Peyer's patch (tissue), 4 donors: ENCODE data around the gene USP8. TPM values are rescaled to one million over a fixed set of nuclear protein-coding genes. Genes with fewer than 3 reads are reported as not detected.

ENCODE experiments used
- DNase-seq, 3 donors: peaks; one replicate each; pipeline ENCODE4 v3.0.0-alpha.2; 2017 to 2019
- H3K27ac ChIP-seq, 4 donors: fragments of 200-600 bp; sonication (generic); one replicate each; pipeline ENCODE4 v1.5.1; 2016 to 2019
- H3K27me3 ChIP-seq, 2 donors: fragments of 200-600 bp; sonication (generic); one replicate each; pipeline ENCODE4 v1.5.1; 2019
- H3K36me3 ChIP-seq, 3 donors: fragments of 200-600 bp; sonication (generic); one replicate each; pipeline ENCODE4 v1.5.1; 2016 to 2019
- H3K4me1 ChIP-seq, 4 donors: fragments of 200-600 bp; sonication (generic); one replicate each; pipeline ENCODE4 v1.5.1; 2016 to 2019
- H3K4me3 ChIP-seq, 4 donors: fragments of 200-600 bp; sonication (generic); 1 replicate in 3 of 4; 2 replicates in 1 of 4; pipeline ENCODE4 v1.5.1; 2016 to 2019; ENCODE audit warnings: mild to moderate bottlenecking in 1 of 4
- H3K9me3 ChIP-seq, 4 donors: fragments of 200-600 bp; sonication (generic); one replicate each; pipeline ENCODE4 v1.5.1; 2016 to 2019; ENCODE audit warnings: mild to moderate bottlenecking in 1 of 4
- POLR2A ChIP-seq, 2 donors: fragments of 450-650 bp; IDR thresholded peaks; one replicate each; pipeline ENCODE4 v1.5.1; 2017; ENCODE audit warnings: antibody characterized with exemption in 2 of 2, mild to moderate bottlenecking in 2 of 2, moderate library complexity in 2 of 2
- total RNA-seq, 4 donors: library from RNA; depleted of rRNA; stranded (reverse); fragments of >200 nt; gene quantifications; one replicate each; pipeline ENCODE4 v1.1.0, GENCODE V29; 2016
- TF ChIP-seq, protein P1 (sequence below), 6 experiments: fragments of 450-650 bp in 4 of 6; fragments of 200-600 bp in 2 of 6; sonication (generic) in 1 of 6; IDR thresholded peaks; one replicate each; pipeline ENCODE4 v1.5.1; 2017 to 2019; ENCODE audit warnings: antibody characterized with exemption in 6 of 6, mild to moderate bottlenecking in 3 of 6, moderate library complexity in 1 of 6

Gene USP8
- total RNA-seq, 4 donors from 2014 or later: 49.9 to 130 (median 57.1) TPM

DNA sequence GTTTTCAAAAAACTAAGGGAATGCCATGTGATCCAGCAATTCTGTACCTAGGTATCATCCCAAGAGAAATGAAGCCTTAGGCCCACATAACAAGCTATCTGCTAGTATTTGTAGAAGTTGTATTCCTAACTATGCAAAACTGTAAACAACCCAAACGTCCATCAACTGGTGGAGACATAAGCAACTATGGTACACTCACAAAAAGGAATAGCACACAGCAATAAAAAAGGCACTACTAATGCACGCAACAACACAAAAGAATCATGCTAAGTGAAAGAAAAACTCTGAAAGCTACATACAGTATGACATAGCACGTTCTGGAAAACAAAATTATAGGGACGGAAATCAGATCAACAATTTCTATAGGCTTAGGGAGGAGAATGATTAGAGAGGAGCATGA is 107.0 kb downstream of the USP8 start:
- H3K4me1 ChIP-seq: no peaks in the 10 kb centered on the region
- no peak for TF ChIP-seq POLR2A (IDR thresholded peaks at IDR 0.05)
- TF ChIP-seq, protein P1, sequence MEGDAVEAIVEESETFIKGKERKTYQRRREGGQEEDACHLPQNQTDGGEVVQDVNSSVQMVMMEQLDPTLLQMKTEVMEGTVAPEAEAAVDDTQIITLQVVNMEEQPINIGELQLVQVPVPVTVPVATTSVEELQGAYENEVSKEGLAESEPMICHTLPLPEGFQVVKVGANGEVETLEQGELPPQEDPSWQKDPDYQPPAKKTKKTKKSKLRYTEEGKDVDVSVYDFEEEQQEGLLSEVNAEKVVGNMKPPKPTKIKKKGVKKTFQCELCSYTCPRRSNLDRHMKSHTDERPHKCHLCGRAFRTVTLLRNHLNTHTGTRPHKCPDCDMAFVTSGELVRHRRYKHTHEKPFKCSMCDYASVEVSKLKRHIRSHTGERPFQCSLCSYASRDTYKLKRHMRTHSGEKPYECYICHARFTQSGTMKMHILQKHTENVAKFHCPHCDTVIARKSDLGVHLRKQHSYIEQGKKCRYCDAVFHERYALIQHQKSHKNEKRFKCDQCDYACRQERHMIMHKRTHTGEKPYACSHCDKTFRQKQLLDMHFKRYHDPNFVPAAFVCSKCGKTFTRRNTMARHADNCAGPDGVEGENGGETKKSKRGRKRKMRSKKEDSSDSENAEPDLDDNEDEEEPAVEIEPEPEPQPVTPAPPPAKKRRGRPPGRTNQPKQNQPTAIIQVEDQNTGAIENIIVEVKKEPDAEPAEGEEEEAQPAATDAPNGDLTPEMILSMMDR (IDR thresholded peaks at IDR 0.05): no peak

GRCh38 chr15:50531766-50532165 is 107.6 kb downstream of the USP8 start:
- Histone ChIP-seq H3K27ac (no peak overlapping the region), H3K9me3 (no peaks in the 10 kb centered on the region), H3K27me3 (no peaks in the 10 kb centered on the region), H3K4me1 (no peaks in the 10 kb centered on the region), H3K4me3 (no peak overlapping the region), H3K36me3 (no peaks in the 10 kb centered on the region)
- no peak for DNase-seq
- TF ChIP-seq POLR2A (IDR thresholded peaks at IDR 0.05): no peak
- TF ChIP-seq, protein P1 (IDR thresholded peaks at IDR 0.05): no peak

More for the DNA sequence above, 107.0 kb downstream of the USP8 start:
- H3K36me3 ChIP-seq: no peaks in the 10 kb centered on the region
- H3K27ac ChIP-seq: no peak overlapping the region
- H3K27me3 ChIP-seq: no peaks in the 10 kb centered on the region
- H3K9me3 ChIP-seq: no peaks in the 10 kb centered on the region
- no peak for DNase-seq
- no peak overlapping the region for H3K4me3 ChIP-seq

DNA sequence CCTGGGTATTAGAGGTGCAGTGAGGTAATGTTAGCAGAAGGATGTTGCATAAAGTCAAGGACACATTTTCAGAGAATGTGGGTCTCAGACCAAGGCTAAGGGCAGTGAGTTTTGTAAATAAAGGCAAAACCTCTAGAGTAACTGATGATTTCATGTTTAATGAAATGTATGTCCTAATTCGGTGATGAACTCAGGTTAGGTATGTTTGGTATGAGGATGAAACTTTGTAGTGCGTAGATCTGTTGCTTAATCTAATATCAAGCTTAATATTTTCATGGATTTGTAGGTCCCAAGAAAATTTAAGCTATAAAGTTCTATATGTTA is 118.6 kb downstream of the USP8 start:
- no peaks in the 10 kb centered on the region for H3K4me1 ChIP-seq

DNA sequence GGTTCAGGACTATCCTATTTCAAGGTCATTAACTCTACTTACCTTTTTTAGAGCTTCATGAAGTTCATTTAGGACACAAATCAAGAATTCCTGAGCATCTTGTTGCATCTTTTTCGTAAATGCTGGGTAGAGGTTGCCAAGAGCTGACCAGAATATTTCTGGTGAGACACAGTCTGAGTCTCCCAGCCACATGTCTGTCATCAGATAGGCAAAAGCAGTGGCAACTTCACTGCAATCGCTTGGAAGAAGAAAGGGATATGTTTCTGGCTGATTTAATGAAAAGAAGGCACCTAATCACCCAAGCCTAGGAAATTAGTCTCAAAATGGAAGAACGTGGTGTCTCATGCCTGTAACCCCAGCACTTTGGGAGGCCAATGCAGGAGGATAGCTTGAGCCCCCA is 119.4 kb downstream of the USP8 start:
- TF ChIP-seq POLR2A (IDR thresholded peaks at IDR 0.05): no peak
- TF ChIP-seq, protein P1 (IDR thresholded peaks at IDR 0.05): no peak
- Histone ChIP-seq H3K36me3 (no peaks in the 10 kb centered on the region), H3K27ac (no peak overlapping the region), H3K4me3 (no peak overlapping the region), H3K27me3 (no peaks in the 10 kb centered on the region), H3K9me3 (no peaks in the 10 kb centered on the region), H3K4me1 (no peaks in the 10 kb centered on the region)
- no peak for DNase-seq

More for the DNA sequence above, 118.6 kb downstream of the USP8 start:
- Histone ChIP-seq H3K4me3 (no peak overlapping the region), H3K27me3 (no peaks in the 10 kb centered on the region), H3K9me3 (no peaks in the 10 kb centered on the region), H3K27ac (no peak overlapping the region), H3K36me3 (no peaks in the 10 kb centered on the region)
- no peak for DNase-seq
- TF ChIP-seq, protein P1 (IDR thresholded peaks at IDR 0.05): no peak
- no peak for TF ChIP-seq POLR2A (IDR thresholded peaks at IDR 0.05)

DNA sequence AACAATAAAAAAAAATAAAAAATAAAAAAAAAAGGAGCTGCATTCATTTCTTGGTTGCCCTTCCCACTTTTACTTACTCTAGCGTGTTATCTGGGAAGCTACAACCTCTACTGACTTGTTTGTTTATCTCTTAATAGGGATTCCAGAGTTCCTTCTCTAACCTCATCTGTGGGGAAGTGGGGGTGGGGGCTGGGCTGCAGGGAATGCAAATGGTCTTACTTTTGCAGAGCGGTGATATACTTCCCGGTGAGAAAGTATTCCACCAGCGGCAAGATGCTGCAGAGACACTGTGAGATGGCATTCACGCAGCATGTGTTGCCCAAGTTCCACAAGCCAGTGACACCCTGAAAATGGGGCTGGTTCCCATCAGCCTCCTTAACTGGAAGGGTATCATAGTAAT is 120.2 kb downstream of the USP8 start:
- TF ChIP-seq, protein P1 (IDR thresholded peaks at IDR 0.05): no peak
- no peaks in the 10 kb centered on the region for H3K9me3 ChIP-seq
- H3K4me1 ChIP-seq: no peaks in the 10 kb centered on the region
- no peaks in the 10 kb centered on the region for H3K27me3 ChIP-seq
- DNase-seq: no peak
- no peak overlapping the region for H3K4me3 ChIP-seq
- no peaks in the 10 kb centered on the region for H3K36me3 ChIP-seq
- no peak overlapping the region for H3K27ac ChIP-seq

GRCh38 chr15:50546566-50546965 is 122.4 kb downstream of the USP8 start, which contains the start of gene USP50:
USP50 (minus strand) TSS chr15:50546666; CDS start chr15:50546525, 141 bp downstream.
- Histone ChIP-seq H3K36me3 (no peaks in the 10 kb centered on the region), H3K4me1 (no peaks in the 10 kb centered on the region), H3K27ac (no peak within 1 kb of the TSS), H3K9me3 (no peaks in the 10 kb centered on the region), H3K27me3 (no peaks in the 10 kb centered on the region), H3K4me3 (no peak within 1 kb of the TSS)
- DNase-seq: no peak
- TF ChIP-seq POLR2A (IDR thresholded peaks at IDR 0.05): no peak
